Caco-2 (cell line): Measurements from ENCODE around the gene RPL38. TPM values are rescaled to one million over a fixed set of nuclear protein-coding genes. Genes with fewer than 3 reads are reported as not detected.

Source experiments
- BruUV-seq: library from RNA; stranded (reverse); fragments of 400-500 nt; replicated peaks from 2 replicates; lab custom pipeline; 2021; lab: Mats Ljungman, UMichigan
- CTCF ChIA-PET: fragments of 300-600 bp; sonication (Branson Sonifier 250); formaldehyde crosslinking; loops from one replicate; lab custom pipeline; 2022; ENCODE audit warnings: antibody characterized with exemption; lab: Charles Lee
- POLR2A ChIA-PET: fragments of 300-600 bp; sonication (Branson Sonifier 250); formaldehyde crosslinking; loops from one replicate; lab custom pipeline; 2022; ENCODE audit warnings: antibody characterized with exemption; lab: Charles Lee
- DNase-seq, 2 experiments: peaks; one replicate each; pipeline versions ENCODE4 v3.0.0 to v3.0.0-alpha.2; 2020 to 2022
- H3K27me3 ChIP-seq: replicated peaks from 2 replicates; pipeline ENCODE4 v1.6.0; 2011; ENCODE audit warnings: low read length; ENCODE audit not compliant: control insufficient read depth, insufficient read depth
- H3K36me3 ChIP-seq: 2 replicates; pipeline ENCODE4 v1.5.1; 2011; ENCODE audit warnings: low read length; ENCODE audit not compliant: control insufficient read depth, insufficient read depth
- H3K4me1 ChIP-seq: fragments of 250-450 bp; sonication (Bioruptor Pico); 2 replicates; pipeline ENCODE4 v1.5.1; 2020; ENCODE audit warnings: mild to moderate bottlenecking
- H3K4me3 ChIP-seq: 2 replicates; pipeline ENCODE4 v1.5.1; 2011; ENCODE audit warnings: low read depth, mild to moderate bottlenecking, control low read depth, low read length
- H3K9me3 ChIP-seq: fragments of 250-450 bp; sonication (Bioruptor Pico); 2 replicates; pipeline ENCODE4 v1.5.1; 2020; ENCODE audit warnings: mild to moderate bottlenecking, moderate library complexity
- H3K27ac Mint-ChIP-seq: one replicate; pipeline ENCODE4 v1.8.0; 2022; ENCODE audit warnings: mixed read lengths; ENCODE audit not compliant: unreplicated experiment
- H3K27me3 Mint-ChIP-seq: one replicate; pipeline ENCODE4 v1.8.0; 2022; ENCODE audit warnings: mixed read lengths; ENCODE audit not compliant: insufficient read depth, unreplicated experiment
- H3K36me3 Mint-ChIP-seq: one replicate; pipeline ENCODE4 v1.8.0; 2022; ENCODE audit warnings: mild to moderate bottlenecking, mixed read lengths; ENCODE audit not compliant: insufficient read depth, unreplicated experiment
- H3K4me1 Mint-ChIP-seq: one replicate; pipeline ENCODE4 v1.8.0; 2022; ENCODE audit warnings: low read depth, mixed read lengths; ENCODE audit not compliant: unreplicated experiment
- H3K4me3 Mint-ChIP-seq: one replicate; pipeline ENCODE4 v1.8.0; 2022; ENCODE audit warnings: mild to moderate bottlenecking, moderate library complexity, mixed read lengths; ENCODE audit not compliant: unreplicated experiment
- H3K9me3 Mint-ChIP-seq: one replicate; pipeline ENCODE4 v1.8.0; 2022; ENCODE audit warnings: mixed read lengths; ENCODE audit not compliant: unreplicated experiment
- CTCF ChIP-seq, 2 experiments: fragments of 200-600 bp in 1 of 2; IDR thresholded peaks; 1 replicate in 1 of 2; 2 replicates in 1 of 2; pipeline versions ENCODE4 v1.5.1 to v1.8.0; 2011 to 2022; ENCODE audit warnings: antibody characterized with exemption in 1 of 2, control low read depth in 1 of 2, inconsistent platforms in 1 of 2, low read depth in 1 of 2, low read length in 1 of 2, mild to moderate bottlenecking in 1 of 2, moderate library complexity in 1 of 2; ENCODE audit not compliant: insufficient read depth in 1 of 2, severe bottlenecking in 1 of 2, unreplicated experiment in 1 of 2
- intact Hi-C: fragments of 100-400 bp; cut with micrococcal nuclease; formaldehyde crosslinking; loops from one replicate; pipeline ENCODE4 v1.10.0; 2022; ENCODE audit not compliant: unreplicated experiment
- total RNA-seq: library from RNA; stranded (reverse); gene quantifications from 2 replicates; pipeline ENCODE4 v1.2.3, GENCODE V29; 2022

RPL38 gene
- total RNA-seq, 1 experiment from 2014 or later: 1,319 TPM

- DNase-seq: no peak
- no peaks in the 10 kb centered on the region for H3K36me3 Mint-ChIP-seq
- Histone ChIP-seq H3K4me1 (no peaks in the 10 kb centered on the region), H3K27me3 (no peaks in the 10 kb centered on the region), H3K36me3 (no peaks in the 10 kb centered on the region), H3K9me3 (no peaks in the 10 kb centered on the region; the same call in 1 of the 2 replicates), H3K4me3 (no peak overlapping the region)
- no peaks in the 10 kb centered on the region for H3K4me1 Mint-ChIP-seq
- ChIA-PET CTCF (no interaction called here), POLR2A (no interaction called here)
- no peak for TF ChIP-seq CTCF (IDR thresholded peaks at IDR 0.05; ENCODE audit: insufficient read depth in 1 of 2, low read depth in 1 of 2, low read length in 1 of 2, severe bottlenecking in 1 of 2, unreplicated experiment in 1 of 2)
- H3K27me3 Mint-ChIP-seq: peaks cover 15% of the 10 kb centered on the region
- no peak overlapping the region for H3K4me3 Mint-ChIP-seq
- BruUV-seq: no TSS peak
- intact Hi-C loops: no loop called here
- no peak overlapping the region for H3K27ac Mint-ChIP-seq
- no peaks in the 10 kb centered on the region for H3K9me3 Mint-ChIP-seq
These were observed 46.6 kb upstream of the RPL38 start for GRCh38 chr17:74156878-74157277.

GRCh38 chr17:74157366-74157765, 46.1 kb upstream of the RPL38 start:
- ChIA-PET POLR2A (no interaction called here), CTCF (no interaction called here)
- intact Hi-C loops: no loop called here
- Mint-ChIP-seq H3K27ac (no peak overlapping the region), H3K9me3 (no peaks in the 10 kb centered on the region), H3K4me3 (no peak overlapping the region), H3K27me3 (peaks cover 15% of the 10 kb centered on the region), H3K4me1 (no peaks in the 10 kb centered on the region), H3K36me3 (no peaks in the 10 kb centered on the region)
- Histone ChIP-seq H3K4me3 (no peak overlapping the region), H3K36me3 (no peaks in the 10 kb centered on the region), H3K4me1 (no peaks in the 10 kb centered on the region), H3K27me3 (no peaks in the 10 kb centered on the region), H3K9me3 (no peaks in the 10 kb centered on the region; the same call in 1 of the 2 replicates)
- DNase-seq: no peak
- no TSS peak for BruUV-seq
- TF ChIP-seq CTCF (IDR thresholded peaks at IDR 0.05; ENCODE audit: insufficient read depth in 1 of 2, low read depth in 1 of 2, low read length in 1 of 2, severe bottlenecking in 1 of 2, unreplicated experiment in 1 of 2): no peak

GRCh38 chr17:74158761-74159160, 44.7 kb upstream of the RPL38 start:
- no peak for DNase-seq
- H3K36me3 Mint-ChIP-seq: no peaks in the 10 kb centered on the region
- CTCF ChIA-PET: no interaction called here
- intact Hi-C loops: no loop called here
- H3K4me1 Mint-ChIP-seq: no peaks in the 10 kb centered on the region
- Histone ChIP-seq H3K4me1 (no peaks in the 10 kb centered on the region), H3K27me3 (no peaks in the 10 kb centered on the region), H3K9me3 (no peaks in the 10 kb centered on the region; the same call in 1 of the 2 replicates), H3K4me3 (no peak overlapping the region), H3K36me3 (no peaks in the 10 kb centered on the region)
- H3K27me3 Mint-ChIP-seq: peaks cover 15% of the 10 kb centered on the region
- POLR2A ChIA-PET: no interaction called here
- TF ChIP-seq CTCF (IDR thresholded peaks at IDR 0.05; ENCODE audit: insufficient read depth in 1 of 2, low read depth in 1 of 2, low read length in 1 of 2, severe bottlenecking in 1 of 2, unreplicated experiment in 1 of 2): no peak
- BruUV-seq: no TSS peak
- H3K27ac Mint-ChIP-seq: no peak overlapping the region
- H3K9me3 Mint-ChIP-seq: no peaks in the 10 kb centered on the region
- H3K4me3 Mint-ChIP-seq: no peak overlapping the region
